ENCODE measurements around the gene C19orf47. TPM values are rescaled to one million over a fixed set of nuclear protein-coding genes. Genes with fewer than 3 reads are reported as not detected.

The C19orf47 gene
- total RNA-seq, 1 donor from 2014 or later, result 16.1 TPM

- Histone ChIP-seq H3K27ac (no peak overlapping the region), H3K27me3 (no peaks in the 10 kb centered on the region), H3K4me3 (no peak overlapping the region), H3K4me1 (no peaks in the 10 kb centered on the region), H3K36me3 (no peaks in the 10 kb centered on the region), H3K9me3 (no peaks in the 10 kb centered on the region)
- ATAC-seq (no peak), DNase-seq (no peak)
- intact Hi-C loops (cut with DNase I), result no loop called here
- no peak for TF ChIP-seq CTCF (IDR thresholded peaks at IDR 0.05)
These were observed 47.5 kb downstream of the C19orf47 start for GRCh38 chr19:40300668-40301067.

- Histone ChIP-seq H3K4me3 (no peak overlapping the region), H3K9me3 (no peaks in the 10 kb centered on the region), H3K4me1 (no peaks in the 10 kb centered on the region), H3K27me3 (no peaks in the 10 kb centered on the region), H3K27ac (no peak overlapping the region), H3K36me3 (no peaks in the 10 kb centered on the region)
- no peak for TF ChIP-seq CTCF (IDR thresholded peaks at IDR 0.05)
- intact Hi-C loops (cut with DNase I), result no loop called here
- ATAC-seq (no peak), DNase-seq (no peak)
These were observed 50.2 kb downstream of the C19orf47 start for GRCh38 chr19:40298026-40298425.

- intact Hi-C loops (cut with DNase I), result no loop called here
- no peak for TF ChIP-seq CTCF (IDR thresholded peaks at IDR 0.05)
- no peaks in the 10 kb centered on the region for H3K4me1 ChIP-seq
These were observed 53.6 kb downstream of the C19orf47 start for GRCh38 chr19:40294560-40294959.

GRCh38 chr19:40286971-40287421 is 61.2 kb downstream of the C19orf47 start:
- DNase-seq, result no peak
- peak overlapping the region; percentile 60 for H3K27ac ChIP-seq
- intact Hi-C loops (cut with DNase I), result no loop called here

More at GRCh38 chr19:40294560-40294959, 53.6 kb downstream of the C19orf47 start:
- Histone ChIP-seq H3K9me3 (no peaks in the 10 kb centered on the region), H3K27ac (no peak overlapping the region), H3K36me3 (no peaks in the 10 kb centered on the region), H3K4me3 (no peak overlapping the region), H3K27me3 (no peaks in the 10 kb centered on the region)
- ATAC-seq (no peak), DNase-seq (no peak)

GRCh38 chr19:40286235-40286970 is 61.8 kb downstream of the C19orf47 start:
- H3K36me3 ChIP-seq, result no peaks in the 10 kb centered on the region
- intact Hi-C loops (cut with DNase I), result no loop called here
- H3K4me3 ChIP-seq, result peak overlapping the region; percentile 78
- H3K9me3 ChIP-seq, result no peaks in the 10 kb centered on the region
- H3K4me1 ChIP-seq, result peaks cover 25% of the 10 kb centered on the region
- H3K27me3 ChIP-seq, result no peaks in the 10 kb centered on the region
- TF ChIP-seq CTCF (IDR thresholded peaks at IDR 0.05), result no peak
- H3K27ac ChIP-seq, result peak overlapping the region; percentile 98
- no peak for DNase-seq
- ATAC-seq, result no peak

More at GRCh38 chr19:40286971-40287421, 61.2 kb downstream of the C19orf47 start:
- Histone ChIP-seq H3K36me3 (no peaks in the 10 kb centered on the region), H3K9me3 (no peaks in the 10 kb centered on the region), H3K4me3 (no peak overlapping the region), H3K27me3 (no peaks in the 10 kb centered on the region), H3K4me1 (peaks cover 25% of the 10 kb centered on the region)
- no peak for ATAC-seq
- TF ChIP-seq CTCF (IDR thresholded peaks at IDR 0.05), result no peak

All from upper lobe of right lung (tissue), 1 donor.